NCI-H2081 treated with DMSO at 0.1 percent for 48 hours (cell line): ENCODE measurements around the gene MAB21L3.

Experiments used
- DNase-seq: peaks from one replicate; lab custom pipeline; 2025; lab: John Stamatoyannopoulos, UW

Gene MAB21L3

DNA sequence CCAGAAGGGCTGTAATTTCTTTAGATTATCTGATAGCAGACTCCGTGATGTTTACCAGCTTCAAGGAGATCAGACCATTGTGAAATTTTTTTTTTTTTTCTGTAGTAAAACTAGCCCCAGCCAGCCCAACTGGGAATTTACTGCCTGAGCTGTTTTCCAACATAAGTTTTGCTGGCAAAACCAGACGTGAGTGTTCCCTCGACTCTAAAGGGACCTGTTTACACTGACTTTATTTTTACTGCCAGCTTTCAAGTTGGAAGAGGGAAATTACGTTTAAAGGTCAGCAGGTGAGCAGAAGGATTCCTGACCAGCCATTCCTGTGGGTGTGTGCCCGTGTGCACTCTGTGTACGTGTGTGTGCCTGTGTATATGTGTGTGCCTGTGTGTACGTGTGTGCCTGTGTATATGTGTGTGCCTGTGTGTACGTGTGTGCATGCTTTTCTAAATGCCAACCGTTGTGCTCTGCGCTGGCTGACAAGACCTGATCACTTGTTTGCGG, 374 bp downstream of the MAB21L3 start:
- DNase-seq, result no peak

DNA sequence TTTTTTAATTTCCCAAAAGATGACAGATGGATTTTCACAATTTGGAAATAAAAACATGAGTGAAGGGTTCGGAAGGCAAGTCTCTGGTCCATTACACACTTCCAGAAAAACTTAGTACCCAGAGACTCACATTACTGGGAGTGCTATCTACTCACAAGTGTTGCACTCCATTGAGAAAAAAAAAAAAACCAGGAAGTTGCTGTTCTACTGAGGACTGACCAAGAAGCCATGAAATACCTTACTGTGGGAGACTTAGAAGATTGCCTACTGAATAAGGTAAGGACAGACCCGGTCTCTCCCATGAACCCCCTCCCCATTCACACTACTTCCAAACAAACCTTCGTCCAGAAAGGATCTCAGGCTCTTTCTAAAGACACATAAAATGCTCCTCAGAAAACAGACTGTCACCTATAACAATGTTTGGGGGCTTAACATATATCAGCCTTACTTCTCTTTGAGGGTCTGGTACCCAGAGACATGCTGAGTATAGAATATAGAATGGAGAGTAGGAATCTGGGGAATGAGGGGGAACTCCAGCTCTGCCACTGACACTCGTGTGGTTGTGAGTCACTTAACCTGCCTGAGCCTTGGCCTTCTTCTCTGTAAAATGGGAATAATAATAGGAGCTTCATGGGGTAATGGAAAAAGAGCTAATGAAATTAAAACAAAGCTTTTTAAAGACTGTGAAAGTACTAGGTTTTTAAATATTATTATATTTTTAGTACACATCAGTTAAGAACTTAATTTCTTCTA, 1.4 kb downstream of the MAB21L3 start:
- DNase-seq, result no peak

DNA sequence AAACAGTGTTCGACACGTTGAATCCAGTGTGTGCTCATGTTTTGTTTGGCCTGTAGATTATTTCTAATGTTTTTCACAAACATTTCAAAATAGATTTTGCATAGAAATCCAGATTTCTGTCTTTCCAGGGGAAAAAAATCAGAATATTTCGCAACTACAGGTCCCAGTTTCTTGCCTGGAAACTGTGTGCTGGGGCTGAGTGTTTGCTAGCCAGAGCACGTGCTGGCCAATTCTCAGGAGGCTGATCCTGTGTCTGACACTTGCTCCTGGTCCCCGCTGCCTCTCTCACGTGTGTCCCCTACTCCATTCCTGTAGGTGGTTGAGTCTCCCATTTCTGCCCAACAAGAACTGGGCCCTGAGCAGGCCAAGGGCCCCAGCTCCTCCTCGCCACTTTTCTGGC, 2.4 kb downstream of the MAB21L3 start:
- no peak for DNase-seq

DNA sequence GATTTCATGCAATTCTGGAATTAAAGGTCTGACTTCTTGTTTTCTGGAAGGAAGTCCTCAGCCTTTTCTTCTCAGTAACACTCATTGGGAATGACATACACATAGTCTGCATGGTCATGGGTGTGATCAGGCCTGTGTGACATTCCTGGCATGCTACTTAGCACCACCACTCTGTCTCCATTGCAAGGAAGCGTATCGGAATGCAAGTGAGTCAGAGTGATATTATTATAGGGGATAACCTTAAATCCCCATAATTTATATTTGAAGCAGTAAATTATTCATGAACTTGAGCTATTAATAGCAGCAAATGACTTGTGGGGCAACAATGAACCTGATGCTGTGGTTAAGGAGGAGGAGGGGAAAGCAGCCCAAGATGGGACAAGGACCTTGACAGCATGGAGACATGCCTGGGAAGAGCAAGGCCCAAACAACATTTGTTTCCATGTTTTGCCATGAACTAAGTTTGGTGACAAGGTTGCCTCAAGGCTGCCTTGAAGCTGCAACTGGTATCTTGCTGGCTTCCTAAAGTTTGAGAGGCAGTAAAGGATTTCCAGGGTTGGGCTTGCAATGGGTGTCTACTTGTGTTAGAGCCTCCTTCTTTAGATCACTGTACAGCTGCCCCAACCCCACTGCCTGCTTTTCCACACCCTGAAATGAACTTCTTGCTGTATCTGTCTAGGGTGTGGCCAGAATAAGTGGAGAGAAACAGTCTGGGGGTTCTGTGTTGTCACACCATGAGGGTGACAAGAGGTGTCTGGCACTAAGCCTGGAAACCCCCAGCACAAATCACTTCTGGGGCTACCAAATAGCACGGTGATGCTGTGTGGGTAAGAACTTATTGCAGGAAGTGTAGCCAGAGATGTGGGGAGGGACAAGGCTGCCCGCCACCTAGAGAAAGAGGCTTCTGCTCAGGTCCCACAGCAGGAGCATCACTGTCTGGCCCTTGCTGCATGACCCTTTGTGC, 4.6 kb downstream of the MAB21L3 start:
- no peak for DNase-seq

DNA sequence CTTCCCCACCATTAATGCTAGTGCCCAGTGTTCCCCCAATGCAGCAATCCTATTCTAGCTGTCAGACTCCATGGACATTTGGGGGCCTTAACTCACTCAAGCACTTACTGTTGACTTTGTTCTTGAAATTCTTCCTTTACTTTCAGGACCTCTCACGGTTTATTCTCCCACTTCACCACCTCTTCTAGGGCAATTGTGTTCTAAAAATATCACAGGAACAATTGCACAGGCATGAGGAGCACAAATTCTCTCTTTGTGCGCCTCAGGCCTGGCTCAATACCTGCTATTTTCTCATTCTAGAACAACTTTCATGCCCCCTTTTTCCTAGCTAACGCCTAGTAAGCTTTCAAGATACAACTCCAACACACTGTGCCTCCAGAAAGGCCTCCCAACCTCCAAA, 7.3 kb downstream of the MAB21L3 start:
- no peak for DNase-seq

DNA sequence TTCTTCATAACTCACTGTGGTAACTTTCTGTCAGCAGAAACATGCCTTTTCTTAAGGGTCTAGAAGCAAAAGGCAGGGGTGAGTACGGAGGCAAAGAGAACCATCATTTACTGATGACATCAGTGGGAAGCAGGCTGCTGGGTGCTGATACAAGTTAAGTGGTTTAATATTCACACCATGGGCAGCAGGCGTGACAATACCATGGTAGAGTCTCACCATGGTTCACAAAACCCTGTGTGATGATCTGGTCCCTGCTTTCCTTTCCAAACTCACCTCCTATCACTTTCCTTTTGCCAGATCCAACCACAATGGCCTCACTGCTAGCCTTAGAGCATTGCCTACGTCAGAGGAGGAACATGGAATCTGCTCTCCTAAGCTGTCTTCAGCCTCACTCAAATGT, 8.7 kb downstream of the MAB21L3 start:
- DNase-seq, result no peak

DNA sequence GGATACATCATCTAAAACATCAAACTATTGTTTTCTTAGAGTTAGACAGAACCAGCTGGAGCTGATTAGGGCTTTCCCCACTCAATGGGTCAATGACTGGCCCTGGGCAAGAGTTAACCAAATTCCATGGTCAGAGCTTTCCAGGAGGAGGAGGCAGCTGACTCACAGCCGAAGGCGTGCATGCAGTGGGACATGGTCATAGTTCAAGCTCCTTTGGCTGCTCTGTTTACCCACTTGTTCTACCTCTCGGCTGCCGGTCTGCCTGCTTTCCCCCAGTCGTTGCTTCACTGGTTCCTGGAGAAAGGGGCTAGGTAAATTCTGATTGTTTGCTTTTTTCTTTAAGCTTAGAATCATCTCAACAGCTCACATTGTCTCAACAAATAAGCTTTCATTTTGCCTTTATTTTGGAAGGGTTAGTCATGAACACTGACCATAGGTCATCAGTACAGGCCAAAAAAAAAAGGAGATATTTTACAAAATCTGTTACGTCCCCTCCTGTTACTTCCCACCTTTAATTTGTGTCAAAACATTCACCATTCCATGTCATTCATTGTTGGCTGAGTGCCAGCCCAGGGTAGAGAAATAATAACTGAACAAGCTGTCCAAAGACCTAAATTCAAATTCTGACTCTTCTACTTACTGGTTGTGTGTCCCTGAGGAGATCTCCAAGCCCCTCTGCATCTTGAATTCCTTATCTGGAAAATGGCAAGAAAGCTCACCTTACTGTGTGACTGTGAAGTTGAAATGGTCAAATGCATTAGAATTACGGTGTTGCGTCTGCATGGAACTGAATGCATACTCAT, 12.0 kb downstream of the MAB21L3 start:
- DNase-seq, result no peak

DNA sequence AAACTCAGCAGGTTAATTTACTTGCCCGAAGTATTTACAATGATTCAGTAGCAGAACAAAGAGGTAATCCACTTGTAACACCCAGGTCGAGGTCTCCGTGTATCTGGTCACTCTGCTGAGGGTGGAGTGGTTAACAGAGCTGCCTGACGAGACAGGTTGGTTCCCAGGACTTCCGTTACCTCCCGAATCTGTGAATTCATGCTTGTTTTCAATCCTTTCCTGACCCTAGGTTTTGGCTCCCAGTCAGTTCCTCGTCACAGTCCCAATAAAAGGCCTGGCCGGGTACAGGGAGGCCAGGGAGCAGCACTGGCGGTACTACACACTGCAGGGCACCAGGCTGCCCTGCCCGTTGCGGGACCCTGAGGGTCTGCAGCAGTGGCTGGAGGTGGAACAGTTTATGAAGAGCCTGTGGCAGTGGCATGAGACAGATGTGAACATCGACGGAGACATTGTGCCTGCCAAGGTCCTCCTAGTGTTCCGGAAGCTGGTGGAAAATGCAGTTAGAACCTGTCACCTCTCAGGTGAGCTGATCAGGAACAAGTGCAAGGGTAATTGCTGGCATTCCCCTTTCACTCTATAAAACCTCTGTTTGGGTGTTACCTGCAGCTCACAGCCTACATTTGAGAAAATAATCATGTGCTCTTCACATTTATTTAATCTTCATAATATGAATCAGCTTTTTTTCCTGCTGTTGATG, 12.8 kb downstream of the MAB21L3 start:
- DNase-seq, result no peak

DNA sequence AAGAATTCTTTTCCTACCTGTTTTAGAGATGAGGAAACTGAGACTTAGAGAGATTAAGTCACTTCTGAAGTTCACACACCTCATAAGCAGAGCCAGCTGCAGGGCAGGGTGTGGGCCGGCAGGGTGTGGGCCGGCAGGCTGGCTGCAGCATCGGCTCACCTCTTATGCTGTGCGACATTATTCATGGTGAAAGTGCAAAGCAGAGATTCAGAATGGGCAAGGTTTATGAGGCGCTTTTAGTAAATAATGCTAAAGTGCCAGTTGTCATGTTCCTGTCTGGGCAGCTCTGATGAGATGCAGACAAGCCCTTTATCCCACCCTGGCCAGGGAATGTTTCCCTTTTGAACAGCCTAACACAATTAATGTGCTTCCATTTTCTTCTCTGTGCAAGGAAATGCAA, 14.6 kb downstream of the MAB21L3 start:
- DNase-seq, result no peak

DNA sequence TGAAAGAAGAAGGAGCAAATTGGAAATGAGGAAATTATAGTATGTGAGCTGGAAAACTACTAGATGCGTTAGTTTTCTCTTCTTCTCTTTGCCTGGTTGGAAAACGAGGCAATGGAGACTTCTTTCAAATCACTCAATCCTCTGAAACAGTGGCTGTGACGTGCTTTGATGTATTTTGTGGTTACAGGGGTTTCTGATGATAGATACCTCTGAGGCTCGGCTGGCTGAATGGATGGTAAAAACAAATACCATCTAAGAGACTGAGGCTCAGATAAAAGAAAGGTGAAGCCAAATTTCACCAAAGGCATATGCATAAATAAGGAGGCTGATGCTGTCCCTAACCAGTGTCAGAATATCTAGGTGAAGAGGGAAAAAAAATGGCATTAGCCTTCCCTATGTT, 15.1 kb downstream of the MAB21L3 start:
- DNase-seq, result no peak

DNA sequence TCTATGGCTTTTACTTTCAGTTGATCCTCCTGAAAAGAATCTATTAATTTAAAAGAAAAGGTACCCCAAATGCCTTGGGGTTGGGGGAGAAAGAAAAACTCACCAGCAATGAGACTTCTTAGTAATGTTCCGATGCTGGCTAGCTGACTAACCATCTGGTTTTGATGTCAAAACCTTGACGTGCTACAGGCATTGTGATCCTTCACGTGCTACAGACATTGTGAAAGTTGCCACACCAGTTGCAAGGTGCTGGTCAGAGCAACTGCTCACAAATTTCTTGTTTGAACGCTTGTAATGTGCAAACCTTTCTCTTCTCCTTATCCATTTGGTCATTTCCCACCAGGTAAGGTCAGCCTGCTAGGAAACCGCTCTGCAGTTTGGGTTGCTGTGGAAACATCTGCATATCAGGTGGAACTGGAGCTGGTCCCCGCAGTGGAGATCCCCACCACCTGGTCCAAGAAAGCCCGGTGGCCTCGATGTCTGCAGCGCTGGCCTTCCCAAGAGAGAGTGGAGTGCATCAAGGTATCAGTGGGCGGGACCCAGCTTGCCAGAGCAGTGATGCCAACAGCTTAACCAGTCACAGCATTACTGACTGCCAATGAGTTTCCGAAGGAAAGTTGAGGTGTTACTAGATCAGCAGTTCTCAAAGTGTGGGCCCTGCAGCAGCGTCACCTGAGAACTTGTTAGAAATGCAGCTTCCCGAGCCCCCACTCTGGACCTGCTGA, 16.1 kb downstream of the MAB21L3 start:
- DNase-seq, result no peak

DNA sequence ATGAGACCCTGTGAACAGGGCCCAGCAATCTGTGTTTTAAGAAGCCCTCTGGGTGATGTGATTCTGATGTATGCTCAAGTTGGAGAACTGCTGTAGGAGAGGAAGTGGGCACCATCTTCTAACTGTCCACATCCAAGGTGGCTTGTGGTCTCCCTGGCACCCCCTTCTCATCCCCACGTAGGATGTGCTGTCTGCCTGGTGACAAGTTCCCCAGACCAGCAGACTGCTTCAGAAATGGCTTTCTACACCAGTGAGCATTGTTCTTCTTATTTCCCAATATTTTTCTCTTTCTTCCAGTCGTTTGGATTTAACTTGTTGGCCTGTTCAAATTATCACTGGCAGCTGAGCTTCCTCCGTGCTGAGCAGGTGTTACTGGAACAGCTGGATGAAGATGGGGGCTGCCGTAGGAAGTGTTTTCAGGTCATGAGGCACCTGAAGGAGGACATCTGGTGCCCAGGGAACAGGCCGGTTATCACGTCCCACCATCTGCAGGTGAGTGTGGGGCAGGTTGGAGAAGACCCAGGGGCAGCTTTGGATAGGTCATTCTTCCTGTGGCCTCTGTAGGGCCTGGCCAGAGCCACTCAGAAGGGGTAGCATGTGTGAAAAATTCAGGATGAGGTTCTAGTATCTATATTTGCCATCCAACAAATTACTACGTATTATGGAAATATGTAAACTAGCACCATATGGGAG, 16.8 kb downstream of the MAB21L3 start:
- no peak for DNase-seq

DNA sequence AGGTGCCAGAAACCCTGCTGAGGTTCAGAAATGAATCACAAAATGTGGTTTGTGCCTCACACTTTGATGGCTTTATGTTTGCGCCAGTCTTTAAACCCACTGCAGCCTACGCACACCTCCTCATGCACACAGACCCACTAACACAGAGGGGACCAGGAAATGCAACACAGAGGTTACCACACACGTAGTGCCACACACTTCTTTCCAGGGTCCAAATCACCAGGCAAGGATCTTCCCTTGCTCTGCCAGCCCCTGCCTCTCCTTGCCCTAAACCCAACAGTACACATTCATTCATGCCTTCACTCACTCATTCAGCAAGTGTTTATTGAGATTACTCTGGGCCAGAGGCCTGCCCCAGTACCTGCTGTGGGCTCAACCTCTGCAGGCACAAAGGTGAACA, 17.5 kb downstream of the MAB21L3 start:
- DNase-seq, result no peak

DNA sequence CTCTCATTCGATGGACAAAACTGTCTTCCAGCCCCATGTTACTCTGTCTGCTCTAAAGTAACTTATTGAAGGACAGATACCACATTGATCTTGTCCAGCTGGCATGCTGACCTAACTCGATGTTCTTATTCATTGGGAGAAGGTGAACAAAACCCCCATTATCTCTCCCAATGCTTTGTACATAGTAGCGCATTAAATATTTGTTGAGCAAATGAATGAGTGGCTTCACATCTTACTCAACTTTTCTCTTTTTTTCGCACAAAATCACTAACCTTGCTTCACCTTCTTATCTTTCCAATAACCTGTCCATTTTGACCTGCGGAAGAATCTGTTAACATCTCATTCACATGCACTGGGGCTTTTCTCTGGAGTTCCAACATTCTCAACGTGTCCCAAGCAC, 18.3 kb downstream of the MAB21L3 start:
- no peak for DNase-seq

DNA sequence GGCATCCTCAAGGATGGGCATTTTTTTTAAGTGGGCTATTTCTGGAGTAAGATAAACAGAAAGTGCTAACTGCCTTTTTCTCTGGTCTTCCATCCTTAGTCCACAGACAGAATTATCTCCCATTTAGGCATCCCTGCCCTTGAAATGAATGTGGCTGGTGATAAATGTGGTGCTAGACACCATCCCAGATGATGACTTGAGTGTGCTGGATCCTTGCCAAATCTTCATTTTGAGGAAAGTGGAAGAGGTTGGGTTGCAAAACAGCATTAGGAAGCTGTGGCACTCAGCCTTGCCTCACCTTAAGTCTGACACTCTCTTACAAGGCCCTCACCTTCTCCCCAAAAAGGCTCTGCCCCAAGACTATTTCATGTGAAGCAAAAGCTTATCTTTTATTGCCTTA, 19.2 kb downstream of the MAB21L3 start:
- no peak for DNase-seq

DNA sequence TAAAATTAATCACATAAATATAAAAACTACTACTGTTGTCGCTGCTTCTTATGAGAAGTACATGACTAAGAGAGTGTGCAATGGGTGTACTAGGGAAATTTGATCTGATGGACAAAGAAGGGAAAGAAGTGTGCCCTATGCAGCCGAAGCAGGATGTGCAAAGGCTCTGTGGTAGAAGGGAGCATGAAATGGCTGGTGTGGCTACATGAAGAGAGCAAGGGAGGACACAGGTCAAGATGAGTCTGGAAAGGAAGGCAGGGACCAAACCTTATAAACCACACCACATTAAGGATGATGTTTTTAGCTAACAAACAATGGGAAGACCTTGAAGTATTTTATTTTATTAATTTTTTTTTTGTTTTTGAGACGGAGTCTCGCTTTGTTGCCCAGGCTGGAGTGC, 20.0 kb downstream of the MAB21L3 start:
- DNase-seq, result no peak

DNA sequence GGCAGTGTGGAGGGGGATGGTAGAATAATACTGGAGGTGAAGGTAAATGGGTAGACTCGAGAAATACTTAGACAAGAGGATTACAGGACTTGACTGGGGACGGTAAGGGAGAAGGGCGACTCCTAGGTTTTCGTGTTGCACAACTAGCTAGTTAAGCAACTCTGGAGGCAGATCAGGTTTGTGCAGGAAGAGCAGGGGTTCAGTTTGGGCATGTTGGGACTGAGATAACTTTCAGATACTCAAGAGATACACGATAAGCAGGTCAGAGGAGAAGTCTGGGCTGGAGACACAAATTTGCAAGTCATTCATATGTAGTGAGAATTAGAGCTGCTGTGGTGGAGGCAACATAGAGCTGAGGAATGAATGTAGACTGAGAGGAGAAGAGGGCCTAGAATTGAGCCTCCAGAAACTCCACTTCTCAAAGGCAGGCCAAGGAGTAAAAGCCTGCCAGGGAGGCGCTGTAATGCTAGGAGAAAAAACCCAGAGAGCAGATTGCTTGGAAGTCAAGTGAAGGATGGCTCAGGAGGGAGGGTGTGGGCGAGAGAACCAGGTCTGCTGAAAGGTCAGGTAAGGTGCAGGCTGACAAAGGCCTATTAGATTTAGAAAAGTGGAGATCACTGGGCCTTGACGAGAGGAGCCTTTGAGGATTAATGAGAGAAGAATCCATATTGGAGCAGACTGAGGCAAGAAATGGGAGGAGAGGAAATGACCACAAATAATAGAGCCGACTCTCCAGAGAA, 20.8 kb downstream of the MAB21L3 start:
- no peak for DNase-seq

DNA sequence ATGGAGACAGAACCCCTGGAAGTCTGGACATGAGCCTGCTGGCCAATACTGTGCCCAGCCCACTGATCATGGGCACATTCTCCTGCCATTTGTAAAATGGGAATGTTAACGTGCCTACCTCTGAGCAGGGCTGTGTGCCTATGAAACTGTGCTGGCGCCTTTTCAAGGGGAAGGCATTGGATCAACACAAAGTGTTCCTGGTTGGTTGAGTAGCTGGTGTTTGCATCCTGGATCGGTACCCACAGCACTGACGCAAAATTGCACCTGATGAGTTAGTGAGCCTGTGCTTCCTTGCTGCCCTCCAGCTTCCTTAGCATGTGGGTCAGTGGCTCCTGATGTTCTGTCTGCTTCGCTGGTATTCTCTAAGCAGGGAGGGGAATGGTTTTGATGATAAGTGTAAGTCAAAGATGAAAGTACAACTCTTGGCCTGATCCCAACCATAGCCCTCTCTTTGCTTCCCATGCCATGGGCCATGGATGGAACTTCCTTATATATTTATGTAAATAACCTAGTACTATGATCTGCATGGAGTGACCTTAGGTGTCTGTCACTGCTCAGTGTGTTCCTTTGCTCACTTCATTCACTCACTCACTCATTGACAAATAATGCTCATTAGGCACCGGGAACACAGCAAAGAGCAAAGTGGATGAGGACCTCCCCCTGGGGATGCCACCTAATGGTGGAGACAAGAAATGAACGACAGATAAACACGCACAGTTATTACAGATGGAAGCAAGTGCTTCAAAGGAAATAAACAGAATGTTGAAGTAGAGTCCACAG, 22.7 kb downstream of the MAB21L3 start:
- no peak for DNase-seq

DNA sequence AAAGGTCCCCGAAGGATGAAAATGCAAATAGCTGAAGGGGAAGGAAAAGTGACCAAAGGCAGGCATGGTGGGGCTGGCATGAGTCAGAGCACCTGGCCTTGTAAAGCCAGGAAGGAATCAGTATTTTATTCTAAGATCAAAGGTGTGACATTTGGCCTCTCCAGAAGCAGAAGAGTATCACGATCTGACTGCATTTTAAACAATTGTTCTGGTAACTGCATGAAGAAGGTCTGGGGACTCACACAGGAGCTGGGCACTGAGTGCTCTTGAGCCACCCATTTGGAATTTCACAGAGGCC, 23.2 kb downstream of the MAB21L3 start:
- DNase-seq, result no peak
